Breast epithelium (tissue), 4 donors: Measurements from ENCODE around the gene ACTR1A. TPM values are rescaled to one million over a fixed set of nuclear protein-coding genes. Genes with fewer than 3 reads are reported as not detected.
A peak's percentile ranks its signal among the peaks of the same experiment; 100 is the strongest.

ENCODE experiments used
- DNase-seq, 2 donors: peaks; one replicate each; pipeline ENCODE4 v3.0.0-alpha.2; 2019; ENCODE audit warnings: low spot score in 2 of 2
- H3K27ac ChIP-seq, 2 donors: fragments of 200-600 bp; sonication (generic) in 1 of 2; one replicate each; pipeline ENCODE4 v1.5.1; 2016 to 2019; ENCODE audit warnings: mild to moderate bottlenecking in 1 of 2
- H3K27me3 ChIP-seq, 2 donors: fragments of 200-600 bp; sonication (generic) in 1 of 2; one replicate each; pipeline versions ENCODE4 v1.5.1 to v1.6.0; 2017 to 2019; ENCODE audit warnings: control low read depth in 1 of 2, mild to moderate bottlenecking in 1 of 2
- H3K36me3 ChIP-seq: fragments of 200-600 bp; one replicate; pipeline ENCODE4 v1.5.1; 2019
- H3K4me1 ChIP-seq, 2 donors: fragments of 200-600 bp; sonication (generic); one replicate each; pipeline ENCODE4 v1.5.1; 2016 to 2019; ENCODE audit warnings: control low read depth in 1 of 2
- H3K4me3 ChIP-seq, 3 donors: fragments of 200-600 bp; sonication (generic); 1 replicate in 2 of 3; 2 replicates in 1 of 3; pipeline ENCODE4 v1.5.1; 2016 to 2019; ENCODE audit warnings: mild to moderate bottlenecking in 3 of 3, moderate library complexity in 2 of 3
- H3K9me3 ChIP-seq, 2 donors: fragments of 200-600 bp; sonication (generic) in 1 of 2; one replicate each; pipeline ENCODE4 v1.5.1; 2016 to 2019; ENCODE audit warnings: control low read depth in 1 of 2
- POLR2A ChIP-seq: fragments of 450-650 bp; IDR thresholded peaks from one replicate; pipeline ENCODE4 v1.6.1; 2016; ENCODE audit warnings: antibody characterized with exemption, mild to moderate bottlenecking, moderate library complexity
- POLR2AphosphoS5 ChIP-seq, 3 donors: sonication (generic); formaldehyde crosslinking; IDR thresholded peaks; one replicate each; pipeline ENCODE4 v1.6.1; 2017; ENCODE audit warnings: antibody characterized with exemption in 3 of 3
- intact Hi-C: fragments of 100-400 bp; cut with DNase I; formaldehyde crosslinking; loops from one replicate; pipeline ENCODE4 v1.15.1; 2023; ENCODE audit warnings: low total_unique reads
- total RNA-seq, 3 donors: library from RNA; depleted of rRNA; stranded (reverse); fragments of >200 nt; gene quantifications; one replicate each; pipeline ENCODE4 v1.1.0, GENCODE V29; 2016
- TF ChIP-seq, protein P1 (sequence below), 3 donors: fragments of 450-650 bp; IDR thresholded peaks; one replicate each; pipeline ENCODE4 v1.5.1; 2016 to 2017; ENCODE audit warnings: antibody characterized with exemption in 3 of 3, mild to moderate bottlenecking in 3 of 3, moderate library complexity in 3 of 3

ACTR1A gene
- total RNA-seq, 3 donors from 2014 or later: 84.9 to 110 (median 92.5) TPM

DNA sequence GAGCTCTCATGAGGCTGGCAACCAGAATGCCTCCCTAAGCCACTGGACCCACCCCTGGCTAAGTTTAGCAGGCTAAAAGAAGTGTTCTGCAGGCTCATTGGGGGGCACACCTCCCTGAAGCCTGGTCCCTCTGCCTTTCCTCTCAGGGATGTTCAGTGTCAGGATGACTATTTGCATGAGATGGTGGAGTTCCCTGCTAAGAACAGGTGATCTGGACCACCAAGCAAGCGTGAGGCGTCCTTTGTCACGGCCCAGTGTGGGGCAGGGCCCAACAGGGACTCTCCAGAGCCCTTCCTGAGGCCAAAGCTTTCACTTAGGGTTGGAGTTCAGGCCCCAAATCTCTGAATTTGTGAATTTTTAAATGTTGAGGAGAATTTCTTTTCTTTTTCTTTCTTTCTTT is 13.2 kb upstream of the ACTR1A start:
- intact Hi-C loops: no loop called here
- Histone ChIP-seq H3K36me3 (no peaks in the 10 kb centered on the region), H3K4me3 (no peak overlapping the region), H3K27ac (no peak overlapping the region), H3K27me3 (no peaks in the 10 kb centered on the region), H3K4me1 (no peaks in the 10 kb centered on the region), H3K9me3 (no peaks in the 10 kb centered on the region)
- DNase-seq: no peak
- TF ChIP-seq, protein P1, sequence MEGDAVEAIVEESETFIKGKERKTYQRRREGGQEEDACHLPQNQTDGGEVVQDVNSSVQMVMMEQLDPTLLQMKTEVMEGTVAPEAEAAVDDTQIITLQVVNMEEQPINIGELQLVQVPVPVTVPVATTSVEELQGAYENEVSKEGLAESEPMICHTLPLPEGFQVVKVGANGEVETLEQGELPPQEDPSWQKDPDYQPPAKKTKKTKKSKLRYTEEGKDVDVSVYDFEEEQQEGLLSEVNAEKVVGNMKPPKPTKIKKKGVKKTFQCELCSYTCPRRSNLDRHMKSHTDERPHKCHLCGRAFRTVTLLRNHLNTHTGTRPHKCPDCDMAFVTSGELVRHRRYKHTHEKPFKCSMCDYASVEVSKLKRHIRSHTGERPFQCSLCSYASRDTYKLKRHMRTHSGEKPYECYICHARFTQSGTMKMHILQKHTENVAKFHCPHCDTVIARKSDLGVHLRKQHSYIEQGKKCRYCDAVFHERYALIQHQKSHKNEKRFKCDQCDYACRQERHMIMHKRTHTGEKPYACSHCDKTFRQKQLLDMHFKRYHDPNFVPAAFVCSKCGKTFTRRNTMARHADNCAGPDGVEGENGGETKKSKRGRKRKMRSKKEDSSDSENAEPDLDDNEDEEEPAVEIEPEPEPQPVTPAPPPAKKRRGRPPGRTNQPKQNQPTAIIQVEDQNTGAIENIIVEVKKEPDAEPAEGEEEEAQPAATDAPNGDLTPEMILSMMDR (IDR thresholded peaks at IDR 0.05): no peak
- TF ChIP-seq POLR2AphosphoS5 (IDR thresholded peaks at IDR 0.05) (no peak), POLR2A (no peak)

DNA sequence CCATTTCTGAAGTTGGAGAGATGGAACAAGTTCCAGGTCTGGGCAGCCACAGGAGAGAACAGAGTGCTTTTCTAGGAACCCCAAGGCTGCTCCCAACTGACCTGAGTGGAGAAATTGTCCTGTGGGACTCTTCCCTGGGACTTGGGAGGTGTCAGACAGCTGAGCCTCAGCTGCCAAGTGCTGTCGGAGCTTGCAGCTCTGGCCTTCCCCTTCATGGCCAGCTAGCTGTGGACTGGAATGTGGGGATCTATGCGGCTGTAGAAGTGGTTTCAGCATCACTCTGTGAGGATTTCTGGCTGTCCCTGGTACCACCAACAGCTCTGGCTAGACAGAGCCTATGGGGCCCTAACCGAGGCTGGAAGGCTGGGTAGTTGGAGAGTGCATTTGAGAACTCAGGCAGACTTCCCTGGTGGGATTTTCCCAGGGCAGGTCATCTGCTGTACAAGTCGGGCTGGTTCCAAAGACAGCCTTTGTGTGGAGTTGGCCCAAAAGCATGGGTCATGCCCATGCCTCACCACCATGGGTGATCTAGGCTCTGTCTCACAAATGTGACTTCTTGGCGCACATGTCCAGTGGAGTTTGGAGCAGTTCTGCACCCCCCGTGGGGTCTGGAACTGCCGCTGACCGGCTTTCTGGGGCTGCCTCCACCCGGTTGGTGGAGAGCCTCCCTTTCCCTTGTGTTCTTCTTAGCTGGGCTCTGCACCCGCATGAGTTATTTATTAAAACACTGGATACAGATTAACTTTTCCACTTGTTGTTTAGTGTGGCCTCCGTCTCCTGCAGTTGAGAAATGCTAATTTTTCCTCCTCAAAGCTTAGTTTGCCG is 12.2 kb upstream of the ACTR1A start:
- Histone ChIP-seq H3K27ac (peak overlapping the region in 1 of 2 donors; percentile 36), H3K36me3 (no peaks in the 10 kb centered on the region)

DNA sequence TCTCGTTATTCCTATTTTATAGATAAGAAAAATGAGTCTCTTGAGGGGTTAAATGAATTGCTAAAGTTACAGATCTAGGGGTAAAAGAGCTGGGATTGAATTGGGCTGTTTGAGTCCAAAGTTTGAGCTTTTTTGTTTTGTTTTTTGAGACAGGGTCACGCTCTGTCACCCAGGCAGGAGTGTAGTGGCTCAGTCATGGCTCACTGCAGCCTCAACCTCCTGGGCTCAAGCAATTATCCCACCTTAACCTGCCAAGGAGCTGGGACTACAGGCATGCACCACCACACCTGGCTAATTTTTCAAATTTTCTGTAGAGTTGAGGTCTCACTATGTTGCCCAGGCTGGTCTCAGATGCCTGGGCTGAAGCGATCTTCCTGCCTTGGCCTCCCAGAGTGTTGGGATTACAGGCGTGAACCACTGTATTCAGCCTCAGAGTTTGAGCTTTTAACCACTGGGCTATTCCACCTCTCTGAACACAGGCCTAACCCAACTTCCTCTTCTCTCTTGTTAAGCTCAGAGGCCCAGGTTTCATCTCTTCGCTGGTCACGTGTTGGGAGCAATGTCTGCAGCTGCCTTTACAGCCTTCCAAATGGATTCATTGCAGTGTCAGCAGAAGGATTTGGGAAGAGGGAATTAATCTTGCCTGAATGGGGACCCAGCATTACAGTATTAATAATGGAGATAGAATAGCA is 9.2 kb upstream of the ACTR1A start:
- DNase-seq: no peak
- H3K27me3 ChIP-seq: no peaks in the 10 kb centered on the region
- no peak overlapping the region for H3K4me3 ChIP-seq
- intact Hi-C loops: no loop called here
- no peaks in the 10 kb centered on the region for H3K9me3 ChIP-seq
- no peak overlapping the region for H3K27ac ChIP-seq
- peaks cover 0 to 8% of the 10 kb centered on the region in 2 donors for H3K4me1 ChIP-seq
- no peaks in the 10 kb centered on the region for H3K36me3 ChIP-seq
- TF ChIP-seq POLR2AphosphoS5 (IDR thresholded peaks at IDR 0.05) (no peak), POLR2A (no peak)
- TF ChIP-seq, protein P1 (IDR thresholded peaks at IDR 0.05): no peak

More for the DNA sequence above, 12.2 kb upstream of the ACTR1A start:
- DNase-seq: no peak
- H3K4me3 ChIP-seq: no peak overlapping the region
- no peaks in the 10 kb centered on the region for H3K9me3 ChIP-seq
- no peaks in the 10 kb centered on the region for H3K4me1 ChIP-seq
- TF ChIP-seq, protein P1 (IDR thresholded peaks at IDR 0.05): no peak
- TF ChIP-seq POLR2AphosphoS5 (IDR thresholded peaks at IDR 0.05): no peak
- no peak for TF ChIP-seq POLR2A
- intact Hi-C loops: no loop called here
- H3K27me3 ChIP-seq: no peaks in the 10 kb centered on the region

DNA sequence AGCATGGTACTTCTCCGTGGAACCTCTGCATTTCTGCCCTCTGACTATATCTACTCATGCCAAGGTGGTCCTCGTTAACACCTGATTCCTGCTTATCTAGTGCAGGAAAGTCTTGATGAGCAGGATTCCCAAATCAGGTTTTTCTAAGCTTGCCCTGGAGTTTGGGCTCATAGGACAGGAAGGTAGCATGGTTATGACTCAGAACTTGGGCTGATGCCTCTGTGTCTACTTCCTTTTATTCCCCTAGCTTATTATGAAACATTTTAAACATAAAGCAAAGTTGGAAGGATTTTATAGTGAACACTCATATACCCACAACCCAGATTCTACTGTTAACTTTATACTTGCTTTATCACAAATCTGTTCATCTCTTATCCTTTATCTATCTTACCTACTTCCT is 6.9 kb upstream of the ACTR1A start:
- Histone ChIP-seq H3K27me3 (no peaks in the 10 kb centered on the region), H3K4me3 (no peak overlapping the region), H3K36me3 (no peaks in the 10 kb centered on the region), H3K9me3 (no peaks in the 10 kb centered on the region), H3K27ac (peak overlapping the region; percentile 58 to 60), H3K4me1 (peaks cover 3 to 15% of the 10 kb centered on the region in 2 donors)
- TF ChIP-seq POLR2AphosphoS5 (IDR thresholded peaks at IDR 0.05) (no peak), POLR2A (no peak)
- TF ChIP-seq, protein P1 (IDR thresholded peaks at IDR 0.05): no peak
- intact Hi-C loops: no loop called here
- DNase-seq: no peak

DNA sequence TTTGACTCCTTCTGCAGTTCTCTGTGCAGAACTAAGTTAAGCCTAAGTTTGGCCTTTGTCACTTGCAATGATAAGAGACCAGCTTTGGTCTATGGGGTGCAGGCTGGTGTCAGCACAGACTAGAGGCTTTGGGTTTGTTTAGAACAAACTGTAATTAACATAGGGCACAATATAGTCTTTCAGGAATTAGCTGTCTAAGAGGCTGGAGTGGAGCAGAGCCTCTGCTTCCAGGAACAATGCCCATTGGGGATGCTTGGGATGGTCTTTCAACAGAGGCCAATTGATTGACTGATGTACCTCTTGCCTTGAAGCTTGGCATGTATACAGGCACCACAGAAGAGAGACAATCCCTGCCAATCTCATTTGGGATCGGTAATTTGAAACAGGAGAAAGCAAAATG is 6.0 kb upstream of the ACTR1A start:
- no peak for DNase-seq
- no peak overlapping the region for H3K4me3 ChIP-seq
- H3K27ac ChIP-seq: peak overlapping the region in 1 of 2 donors; percentile 58
- H3K4me1 ChIP-seq: peaks cover 3 to 15% of the 10 kb centered on the region in 2 donors
- intact Hi-C loops: no loop called here
- no peaks in the 10 kb centered on the region for H3K36me3 ChIP-seq
- H3K27me3 ChIP-seq: no peaks in the 10 kb centered on the region
- H3K9me3 ChIP-seq: no peaks in the 10 kb centered on the region
- no peak for TF ChIP-seq POLR2A
- TF ChIP-seq, protein P1 (IDR thresholded peaks at IDR 0.05): no peak
- TF ChIP-seq POLR2AphosphoS5 (IDR thresholded peaks at IDR 0.05): no peak
